ENCODE measurements around the gene ANTXR2.

GRCh38 chr4:80092088-80092487 is 19.1 kb upstream of the ANTXR2 start:
- TF ChIP-seq POLR2A (IDR thresholded peaks at IDR 0.05) (no peak), CTCF (IDR thresholded peaks at IDR 0.05) (no peak)

All from heart left ventricle (tissue), 13 donors.